Thoracic aorta (tissue), 2 donors: ENCODE results near the gene SERPINA6. TPM values are rescaled to one million over a fixed set of nuclear protein-coding genes. Genes with fewer than 3 reads are reported as not detected.
"Not testable (repeated sequence)": the region's sequence is repeated elsewhere in the genome, so short reads cannot be mapped to it uniquely, and the experiment has no call there.

Experiments used
- ATAC-seq: fragments of 150-250 bp; one replicate; pipeline ENCODE4 v1.8.0; 2017; ENCODE audit warnings: low read depth; ENCODE audit not compliant: insufficient number of reproducible peaks, low FRiP score
- DNase-seq: peaks from one replicate; pipeline ENCODE4 v3.0.0-alpha.2; 2020; ENCODE audit warnings: low spot score
- H3K27ac ChIP-seq, 2 donors: fragments of 200-600 bp; sonication (generic); 1 replicate in 1 of 2; 2 replicates in 1 of 2; pipeline ENCODE4 v1.5.1; 2016; ENCODE audit warnings: mild to moderate bottlenecking in 2 of 2, moderate library complexity in 2 of 2
- H3K27me3 ChIP-seq: fragments of 200-600 bp; sonication (generic); replicated peaks from 2 replicates; pipeline ENCODE4 v1.6.0; 2016; ENCODE audit warnings: mild to moderate bottlenecking; ENCODE audit not compliant: insufficient read depth
- H3K36me3 ChIP-seq: fragments of 200-600 bp; sonication (generic); one replicate; pipeline ENCODE4 v1.5.1; 2016
- H3K4me1 ChIP-seq, 2 donors: fragments of 200-600 bp; sonication (generic); 1 replicate in 1 of 2; 2 replicates in 1 of 2; pipeline versions ENCODE4 v1.5.1 to v1.6.0; 2016; ENCODE audit warnings: low read depth in 2 of 2, mild to moderate bottlenecking in 1 of 2; ENCODE audit not compliant: control insufficient read depth in 1 of 2
- H3K4me3 ChIP-seq: fragments of 200-600 bp; sonication (generic); 2 replicates; pipeline ENCODE4 v1.5.1; 2016; ENCODE audit warnings: mild to moderate bottlenecking
- H3K9me3 ChIP-seq: fragments of 200-600 bp; sonication (generic); 2 replicates; pipeline ENCODE4 v1.5.1; 2016
- CTCF ChIP-seq: fragments of 200-600 bp; sonication (generic); IDR thresholded peaks from one replicate; pipeline ENCODE4 v1.5.1; 2019; ENCODE audit warnings: antibody characterized with exemption
- total RNA-seq, 2 donors: library from RNA; depleted of rRNA; stranded (reverse); fragments of >200 nt; gene quantifications; one replicate each; pipeline versions ENCODE4 v1.1.0 to v1.2.3, GENCODE V29; 2016

Gene SERPINA6, protein sequence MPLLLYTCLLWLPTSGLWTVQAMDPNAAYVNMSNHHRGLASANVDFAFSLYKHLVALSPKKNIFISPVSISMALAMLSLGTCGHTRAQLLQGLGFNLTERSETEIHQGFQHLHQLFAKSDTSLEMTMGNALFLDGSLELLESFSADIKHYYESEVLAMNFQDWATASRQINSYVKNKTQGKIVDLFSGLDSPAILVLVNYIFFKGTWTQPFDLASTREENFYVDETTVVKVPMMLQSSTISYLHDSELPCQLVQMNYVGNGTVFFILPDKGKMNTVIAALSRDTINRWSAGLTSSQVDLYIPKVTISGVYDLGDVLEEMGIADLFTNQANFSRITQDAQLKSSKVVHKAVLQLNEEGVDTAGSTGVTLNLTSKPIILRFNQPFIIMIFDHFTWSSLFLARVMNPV
- total RNA-seq, result not detected

GRCh38 chr14:94322648-94323570 is at the start of gene SERPINA6:
Gene SERPINA6 (minus strand): TSS chr14:94323336. CDS start chr14:94314648, 8,688 bp downstream.
- Histone ChIP-seq H3K4me1 (no peaks in the 10 kb centered on the region), H3K9me3 (no peaks in the 10 kb centered on the region), H3K36me3 (no peaks in the 10 kb centered on the region), H3K27ac (no peak within 1 kb of the TSS), H3K27me3 (no peaks in the 10 kb centered on the region), H3K4me3 (no peak within 1 kb of the TSS)
- ATAC-seq, result no peak
- TF ChIP-seq CTCF, result no peak
- no peak for DNase-seq

DNA sequence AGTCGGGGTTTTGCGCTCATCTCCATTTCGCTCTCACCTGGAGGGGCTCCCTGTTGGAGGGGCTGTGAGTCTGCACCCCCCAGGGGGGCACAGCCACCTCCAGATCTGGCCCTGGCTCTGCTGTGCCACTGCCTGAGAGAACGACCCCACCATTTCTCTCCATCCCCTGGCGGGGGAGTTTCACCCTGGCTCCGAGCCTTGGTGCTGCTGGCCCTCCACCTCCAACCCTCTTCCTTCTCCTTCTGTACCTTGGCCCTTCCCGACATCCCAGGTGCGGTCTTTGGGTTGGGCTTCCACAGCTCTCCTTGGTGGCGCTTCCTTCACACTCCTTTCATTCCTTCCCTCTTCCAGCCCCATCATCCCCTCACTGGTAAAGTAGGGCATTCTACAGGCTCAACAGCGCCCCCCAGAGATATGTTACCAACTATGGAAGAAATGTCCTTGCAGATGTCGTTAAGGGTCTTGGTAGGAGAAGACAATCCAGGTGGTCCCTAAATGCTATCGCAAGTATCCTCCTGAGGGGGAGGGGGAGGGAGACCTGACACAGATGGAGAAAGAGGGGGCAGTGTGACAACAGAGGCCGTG is 49.0 kb upstream of the SERPINA6 start:
- H3K4me1 ChIP-seq, result no peaks in the 10 kb centered on the region
- H3K9me3 ChIP-seq, result no peaks in the 10 kb centered on the region
- ATAC-seq (no peak), DNase-seq (no peak)
- H3K27me3 ChIP-seq, result no peaks in the 10 kb centered on the region
- no peak overlapping the region for H3K4me3 ChIP-seq
- no peaks in the 10 kb centered on the region for H3K36me3 ChIP-seq
- no peak for TF ChIP-seq CTCF
- H3K27ac ChIP-seq, result no peak overlapping the region

DNA sequence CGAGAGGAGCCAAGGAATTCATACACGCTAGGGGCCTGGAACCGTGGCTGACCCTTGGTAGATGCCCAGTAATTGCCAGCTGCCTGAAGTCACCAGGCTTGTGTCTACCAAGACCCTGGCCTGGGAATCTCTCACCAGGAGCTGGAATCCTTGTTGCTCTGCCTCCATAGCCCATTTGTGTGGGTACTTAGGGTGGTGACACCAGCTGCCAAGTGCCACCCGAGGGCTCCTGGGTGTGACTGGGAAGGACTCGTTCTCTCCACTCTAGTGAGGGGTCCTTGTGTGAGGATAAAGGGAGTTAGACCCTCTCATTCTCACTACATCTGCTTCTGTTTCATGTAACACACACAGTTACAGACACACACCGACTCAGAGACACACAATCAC is 47.4 kb upstream of the SERPINA6 start:
- no peak overlapping the region for H3K4me3 ChIP-seq
- no peaks in the 10 kb centered on the region for H3K27me3 ChIP-seq
- DNase-seq (no peak), ATAC-seq (no peak)
- no peak for TF ChIP-seq CTCF
- no peaks in the 10 kb centered on the region for H3K9me3 ChIP-seq
- H3K4me1 ChIP-seq, result no peaks in the 10 kb centered on the region
- H3K36me3 ChIP-seq, result no peaks in the 10 kb centered on the region
- no peak overlapping the region for H3K27ac ChIP-seq

DNA sequence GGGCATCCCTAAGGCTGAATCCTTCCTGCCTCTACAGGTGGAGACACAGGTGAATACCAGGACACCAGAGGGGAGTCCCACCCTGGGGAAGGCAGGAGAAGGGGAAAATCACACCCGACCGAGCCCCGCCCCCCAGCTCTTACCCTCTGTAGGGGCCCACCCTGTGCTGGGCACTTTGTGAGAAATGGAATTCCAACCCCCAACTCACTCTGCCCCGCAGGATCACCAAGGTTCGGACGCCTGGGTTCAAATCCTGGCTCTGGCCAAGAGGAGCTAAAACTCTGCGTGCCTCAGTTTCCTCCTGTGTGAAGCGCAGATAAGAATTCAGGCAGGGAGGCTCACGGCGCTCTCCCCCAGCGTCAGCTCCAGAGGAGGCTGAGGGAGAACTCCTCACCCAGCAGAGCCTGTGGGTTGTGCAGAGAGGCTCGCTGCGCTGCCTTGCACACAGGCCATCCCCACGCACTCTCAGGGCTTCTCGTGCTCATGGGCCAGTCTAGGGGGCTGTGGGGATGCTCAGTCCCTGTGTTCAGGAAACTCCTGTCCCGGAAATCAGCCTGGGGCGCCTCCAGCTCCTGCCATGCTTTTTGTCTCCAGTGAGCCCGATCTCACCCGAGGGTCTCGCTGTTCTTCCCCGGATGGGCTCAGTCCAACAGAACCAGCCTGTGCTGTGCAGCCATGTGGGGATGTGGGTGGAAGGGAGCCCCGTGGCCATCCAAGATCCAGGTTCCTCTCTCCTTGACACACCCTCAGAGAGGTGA is 46.8 kb upstream of the SERPINA6 start:
- not testable (repeated sequence) for H3K27me3 ChIP-seq, ATAC-seq, H3K4me3 ChIP-seq, H3K27ac ChIP-seq, H3K36me3 ChIP-seq, DNase-seq, H3K4me1 ChIP-seq, H3K9me3 ChIP-seq

GRCh38 chr14:94368956-94369355 is 45.8 kb upstream of the SERPINA6 start:
- no peaks in the 10 kb centered on the region for H3K4me1 ChIP-seq
- no peak overlapping the region for H3K4me3 ChIP-seq
- H3K9me3 ChIP-seq, result no peaks in the 10 kb centered on the region
- no peak for DNase-seq
- no peaks in the 10 kb centered on the region for H3K27me3 ChIP-seq
- no peaks in the 10 kb centered on the region for H3K36me3 ChIP-seq
- TF ChIP-seq CTCF, result no peak
- H3K27ac ChIP-seq, result no peak overlapping the region
- no peak for ATAC-seq
